Activated CD8-positive, alpha-beta memory T cell treated with anti-CD3 and anti-CD28 coated beads, Interleukin-2, amount 50 U/mL, for 48 hours (primary cell): ENCODE measurements around the gene SRP68.

Source experiments
- DNase-seq: peaks from one replicate; pipeline ENCODE4 v3.0.0-alpha.2; 2020

Gene SRP68

GRCh38 chr17:76017481-76018339 is 54.6 kb downstream of the SRP68 start:
- DNase-seq = no peak

GRCh38 chr17:76014925-76015261 is 57.4 kb downstream of the SRP68 start:
- no peak for DNase-seq

- DNase-seq = peak; percentile 88
Measured at GRCh38 chr17:76014100-76014924, 58.0 kb downstream of the SRP68 start.

GRCh38 chr17:76013377-76013932 is 58.9 kb downstream of the SRP68 start:
- DNase-seq = no peak

- DNase-seq = no peak
Measured at GRCh38 chr17:76011951-76012350, 60.4 kb downstream of the SRP68 start.

GRCh38 chr17:76009969-76010661 is 62.2 kb downstream of the SRP68 start:
- no peak for DNase-seq

- no peak for DNase-seq
Measured at GRCh38 chr17:76009447-76009846, 62.9 kb downstream of the SRP68 start.

GRCh38 chr17:76008630-76009425 is 63.5 kb downstream of the SRP68 start:
- DNase-seq = no peak

- no peak for DNase-seq
Measured at GRCh38 chr17:76008208-76008607, 64.1 kb downstream of the SRP68 start.

GRCh38 chr17:76007850-76008165 is 64.5 kb downstream of the SRP68 start:
- no peak for DNase-seq

- DNase-seq = no peak
Measured at GRCh38 chr17:76007131-76007849, 65.0 kb downstream of the SRP68 start.

- DNase-seq = peak; percentile 98
Measured at GRCh38 chr17:76005263-76006149, 66.8 kb downstream of the SRP68 start.

GRCh38 chr17:76004750-76005262 is 67.5 kb downstream of the SRP68 start:
- no peak for DNase-seq

GRCh38 chr17:76003915-76004314 is 68.4 kb downstream of the SRP68 start:
- no peak for DNase-seq

GRCh38 chr17:76002100-76002499 is 70.2 kb downstream of the SRP68 start:
- no peak for DNase-seq

GRCh38 chr17:76000755-76001521 is 71.4 kb downstream of the SRP68 start, which contains the start of gene CDK3:
Gene CDK3, plus strand, starts transcription at chr17:76000855. Its CDS starts 571 bp downstream, at chr17:76001426.
- no peak for DNase-seq

- peak; percentile 91 for DNase-seq
Measured at GRCh38 chr17:76000016-76000754, 72.1 kb downstream of the SRP68 start.

GRCh38 chr17:75998327-75998795 is 74.0 kb downstream of the SRP68 start:
- no peak for DNase-seq
